GM21367 (cell line): ENCODE results near the gene MAN2B1.
"Not testable (repeated sequence)": the region's sequence is repeated elsewhere in the genome, so short reads cannot be mapped to it uniquely, and the experiment has no call there.

Experiments used
- ATAC-seq: cut with Tn5 transposase; IDR thresholded peaks from one replicate; pipeline ENCODE4 v1.9.1; 2021; ENCODE audit not compliant: unreplicated experiment

The MAN2B1 gene

DNA sequence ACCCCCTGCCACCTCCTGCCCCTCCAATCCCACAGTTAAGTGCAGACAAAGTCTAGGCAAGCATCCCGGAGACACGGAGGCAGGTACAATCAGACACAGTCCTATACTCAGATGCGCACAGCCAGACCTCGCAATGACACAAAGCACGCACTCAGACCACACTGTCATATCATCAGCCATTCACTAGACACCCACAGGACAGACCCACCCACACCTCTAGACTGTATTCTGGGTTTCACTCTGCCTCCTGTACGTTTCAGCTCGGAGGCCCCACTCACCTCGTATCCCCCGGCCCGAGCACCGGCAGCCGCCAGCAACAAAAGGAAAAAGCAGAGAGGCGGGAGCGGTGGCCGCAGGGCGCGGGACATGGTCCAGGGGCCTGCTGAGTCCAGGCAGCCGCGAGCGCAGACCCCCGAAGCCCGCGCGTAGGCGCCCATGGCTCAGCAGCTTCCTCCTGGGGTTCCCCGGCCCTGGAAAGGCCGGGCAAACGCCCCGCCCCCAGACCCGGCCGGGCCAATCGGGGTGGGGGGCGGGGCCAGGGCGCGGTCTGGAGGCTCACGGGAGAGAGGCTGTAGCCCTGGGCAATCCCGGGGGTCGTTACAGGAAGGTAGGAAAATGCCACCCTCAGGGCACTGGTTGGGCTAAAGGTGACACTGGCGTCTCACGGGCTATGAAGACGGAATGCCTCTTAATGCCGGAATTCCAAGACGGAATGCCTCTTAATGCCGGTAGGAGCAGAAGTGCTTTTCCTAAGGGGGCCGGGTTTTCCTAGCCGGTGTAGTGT, at the start of gene MAN2B1, which contains the start of gene WDR83:
TSS of gene MAN2B1 (minus strand) at position 478 of the 784 bp plus-strand sequence. CDS start at position 437, 41 bp downstream.
TSS of gene WDR83 (plus strand) at position 543 of the 784 bp plus-strand sequence. CDS start 2,984 bp downstream, outside the sequence.
- no peak for ATAC-seq

DNA sequence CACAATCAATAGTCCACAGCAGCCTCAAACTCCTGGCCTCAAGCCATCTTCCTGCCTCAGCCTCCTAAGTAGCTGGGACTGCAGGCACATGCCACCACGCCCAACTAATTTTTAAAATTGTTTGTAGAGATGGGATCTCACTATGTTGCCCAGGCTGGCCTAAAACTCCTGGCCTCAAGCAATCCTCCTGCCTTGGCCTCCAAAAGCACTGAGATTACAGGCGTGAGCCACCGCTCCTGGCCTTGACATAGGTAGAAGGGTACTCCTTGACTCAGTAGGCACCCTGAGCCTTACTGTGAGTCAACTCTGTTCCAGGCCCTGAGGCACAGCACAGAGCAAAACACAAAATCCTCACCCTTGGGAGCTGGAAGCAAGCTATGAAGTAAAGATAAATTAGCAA, 49.4 kb upstream of the MAN2B1 start:
- ATAC-seq: no peak

DNA sequence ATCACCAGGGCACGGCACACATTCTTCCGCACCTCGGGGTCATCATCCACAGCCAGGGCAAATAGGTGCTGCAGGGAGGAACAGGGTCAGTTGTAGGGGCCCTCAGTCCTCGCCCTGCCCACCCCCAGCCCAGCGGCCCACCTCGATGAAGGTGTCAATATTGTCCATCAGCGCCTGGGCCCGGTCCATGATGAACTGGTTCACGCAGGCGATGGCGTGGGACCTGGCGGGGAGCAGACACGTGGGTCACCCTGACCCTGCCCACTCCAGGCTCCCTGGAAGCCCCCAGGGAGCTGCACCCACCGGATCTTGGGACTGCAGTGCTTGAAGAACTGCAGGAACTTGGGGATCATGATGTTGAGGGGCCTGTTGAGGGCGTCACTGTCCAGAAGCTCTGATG, 48.6 kb upstream of the MAN2B1 start:
- ATAC-seq: no peak

DNA sequence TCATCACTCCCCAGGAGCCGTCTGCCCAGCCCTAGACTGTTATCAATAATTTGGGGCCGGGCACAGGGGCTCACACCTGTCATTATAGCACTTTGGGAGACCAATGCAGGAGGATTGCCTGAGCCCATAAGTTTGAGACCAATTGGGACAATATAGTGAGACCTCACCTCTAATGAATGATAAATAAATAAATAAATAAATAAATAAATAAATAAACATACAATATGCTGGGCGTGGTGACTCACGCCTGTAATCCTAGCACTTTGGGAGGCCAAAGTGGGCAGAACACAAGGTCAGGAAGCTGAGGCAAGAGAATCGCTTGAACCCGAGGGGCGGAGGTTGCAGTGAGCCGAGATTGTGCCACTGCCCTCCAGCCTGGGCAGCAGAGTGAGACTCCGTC, 46.8 kb upstream of the MAN2B1 start:
- ATAC-seq: not testable (repeated sequence)

DNA sequence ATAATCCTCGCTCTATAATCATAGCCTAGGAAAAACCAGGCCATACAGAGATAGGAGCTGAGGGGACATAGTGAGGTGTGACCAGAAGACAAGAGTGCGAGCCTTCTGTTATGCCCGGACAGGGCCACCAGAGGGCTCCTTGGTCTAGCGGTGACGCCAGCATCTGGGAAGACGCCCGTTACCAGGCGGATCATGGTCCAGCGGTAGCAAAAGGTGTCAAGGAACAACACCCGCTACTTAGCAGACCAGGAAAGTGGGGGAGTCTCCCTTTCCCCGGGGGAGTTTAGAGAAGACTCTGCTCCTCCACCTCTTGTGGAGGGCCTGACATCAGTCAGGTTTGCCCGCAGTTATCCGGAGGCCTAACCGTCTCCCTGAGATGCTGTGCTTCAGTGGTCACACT, 45.5 kb upstream of the MAN2B1 start:
- ATAC-seq: not testable (repeated sequence)

DNA sequence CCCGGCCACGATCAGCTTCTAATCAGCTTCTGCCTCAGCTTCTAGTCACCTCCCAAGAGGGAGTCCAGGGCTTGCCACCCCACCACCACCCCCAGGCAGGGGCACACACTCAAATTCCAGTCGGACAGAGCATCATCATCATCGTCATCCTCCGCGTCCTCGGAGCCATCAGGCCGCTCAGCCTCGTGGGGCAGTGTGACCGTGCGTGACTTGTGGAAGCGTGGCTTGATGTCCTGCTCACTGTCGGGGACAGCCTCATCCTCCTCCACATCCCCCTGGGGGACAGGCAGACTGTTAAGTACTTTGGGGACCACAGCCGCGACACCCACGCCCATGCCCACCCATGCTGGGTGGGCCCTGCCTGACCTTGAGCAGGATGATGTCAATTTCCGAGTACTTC, 44.6 kb upstream of the MAN2B1 start:
- ATAC-seq: no peak

DNA sequence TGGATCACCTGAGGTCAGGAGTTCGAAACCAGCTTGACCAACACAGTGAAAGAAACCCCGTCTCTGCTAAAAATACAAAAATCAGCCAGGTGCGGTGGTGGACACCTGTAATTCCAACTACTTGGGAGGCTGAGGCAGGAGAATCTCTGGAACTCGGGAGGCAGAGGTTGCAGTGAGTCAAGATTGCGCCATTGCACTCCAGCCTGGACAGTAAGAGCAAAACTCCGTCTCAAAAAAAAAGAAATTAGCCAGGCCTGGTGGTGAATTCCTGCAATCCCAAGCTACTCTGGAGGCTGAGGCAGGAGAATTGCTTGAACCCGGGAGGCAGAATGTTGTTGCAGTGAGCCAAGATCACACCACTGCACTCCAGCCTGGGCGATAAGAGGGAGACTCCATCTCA, 42.1 kb upstream of the MAN2B1 start:
- ATAC-seq: no peak

DNA sequence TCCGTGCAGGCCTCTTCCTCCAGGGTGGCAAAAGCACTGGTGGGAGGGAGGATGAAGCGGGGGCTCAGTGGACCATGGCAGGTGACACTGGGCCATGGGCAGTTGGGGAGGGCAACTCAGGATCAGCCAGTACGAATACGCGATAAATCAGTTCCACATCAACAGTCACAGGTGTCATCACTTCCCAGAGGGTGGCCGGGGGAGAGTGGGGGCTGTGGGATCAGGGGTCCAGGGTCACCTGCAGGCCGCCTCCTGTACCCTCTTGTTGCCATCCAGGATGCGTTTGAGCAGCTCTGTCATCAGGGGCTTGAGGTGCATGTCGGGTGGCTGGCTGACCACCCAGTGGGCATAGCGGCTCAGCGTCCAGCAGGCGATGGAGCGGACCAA, 39.8 kb upstream of the MAN2B1 start:
- ATAC-seq: no peak

DNA sequence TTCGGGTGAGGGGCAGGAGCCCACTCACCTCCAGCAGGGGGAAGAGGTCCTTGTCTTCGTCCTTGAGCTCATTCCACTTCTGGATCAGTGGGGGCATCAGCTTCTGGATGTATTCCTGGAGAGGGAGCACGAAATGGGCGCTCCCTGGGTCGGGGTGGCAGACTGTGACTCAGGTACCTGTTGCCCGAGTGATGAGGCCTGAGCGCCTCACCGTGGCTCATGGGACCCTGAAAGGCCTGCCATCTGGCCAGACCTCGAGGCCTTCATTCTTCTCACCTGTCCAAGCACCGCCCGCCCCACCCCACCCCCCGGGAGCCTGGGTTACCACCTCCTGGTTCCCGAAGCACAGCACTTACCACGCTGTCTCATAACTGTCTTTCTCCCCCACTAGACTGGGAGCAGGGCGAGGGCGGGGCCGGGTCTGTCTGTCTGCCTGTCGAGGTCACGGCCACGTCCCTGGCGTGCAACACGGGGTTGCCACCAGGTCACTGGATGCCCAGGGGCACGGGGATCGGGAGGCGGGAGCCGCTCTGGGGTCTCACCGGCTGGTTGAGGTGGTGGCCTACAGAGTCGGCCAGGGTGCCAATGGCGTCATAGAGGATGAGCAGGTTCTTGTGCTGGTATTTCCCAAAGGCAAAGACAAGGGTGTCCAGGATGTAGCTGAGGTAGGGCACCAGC, 39.3 kb upstream of the MAN2B1 start:
- ATAC-seq: no peak

DNA sequence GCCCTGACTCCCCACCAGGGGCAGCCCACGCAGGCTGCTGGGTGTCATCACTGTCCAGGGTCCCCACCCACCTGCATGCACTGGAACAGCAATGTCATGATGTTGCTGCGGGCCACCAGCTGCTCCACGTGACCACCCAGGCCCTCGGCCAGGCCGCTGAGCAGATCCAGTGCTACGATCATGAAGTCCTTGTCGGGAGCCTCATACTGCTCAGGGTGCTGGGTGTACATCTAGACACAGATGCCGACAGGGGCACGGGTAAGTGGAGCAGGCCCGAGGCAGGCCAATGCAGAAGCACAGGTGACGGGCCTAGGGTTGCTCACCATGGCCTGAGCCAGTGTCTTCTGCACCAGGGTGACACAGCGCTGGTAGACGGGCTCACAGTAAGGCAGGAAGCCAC, 38.6 kb upstream of the MAN2B1 start:
- no peak for ATAC-seq

DNA sequence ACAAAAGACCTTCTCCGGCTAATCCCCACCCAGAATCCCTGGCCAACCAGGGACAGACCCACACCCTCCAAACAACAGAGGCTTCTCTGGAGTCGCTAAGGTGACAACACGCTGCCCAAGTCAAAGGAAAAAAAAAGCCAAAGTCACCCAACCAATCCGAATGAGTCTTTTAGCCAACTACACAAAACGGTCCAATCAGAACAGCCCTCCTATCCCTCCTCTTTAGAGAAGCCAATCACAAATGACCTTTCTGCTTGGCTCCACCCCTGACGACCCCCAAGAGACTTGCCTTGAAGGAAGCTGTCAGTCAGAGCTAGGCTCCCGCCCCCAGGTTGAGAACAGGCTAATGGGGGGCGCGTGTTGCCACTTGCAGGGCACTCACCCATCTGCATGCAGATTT, 36.5 kb upstream of the MAN2B1 start:
- ATAC-seq: no peak

DNA sequence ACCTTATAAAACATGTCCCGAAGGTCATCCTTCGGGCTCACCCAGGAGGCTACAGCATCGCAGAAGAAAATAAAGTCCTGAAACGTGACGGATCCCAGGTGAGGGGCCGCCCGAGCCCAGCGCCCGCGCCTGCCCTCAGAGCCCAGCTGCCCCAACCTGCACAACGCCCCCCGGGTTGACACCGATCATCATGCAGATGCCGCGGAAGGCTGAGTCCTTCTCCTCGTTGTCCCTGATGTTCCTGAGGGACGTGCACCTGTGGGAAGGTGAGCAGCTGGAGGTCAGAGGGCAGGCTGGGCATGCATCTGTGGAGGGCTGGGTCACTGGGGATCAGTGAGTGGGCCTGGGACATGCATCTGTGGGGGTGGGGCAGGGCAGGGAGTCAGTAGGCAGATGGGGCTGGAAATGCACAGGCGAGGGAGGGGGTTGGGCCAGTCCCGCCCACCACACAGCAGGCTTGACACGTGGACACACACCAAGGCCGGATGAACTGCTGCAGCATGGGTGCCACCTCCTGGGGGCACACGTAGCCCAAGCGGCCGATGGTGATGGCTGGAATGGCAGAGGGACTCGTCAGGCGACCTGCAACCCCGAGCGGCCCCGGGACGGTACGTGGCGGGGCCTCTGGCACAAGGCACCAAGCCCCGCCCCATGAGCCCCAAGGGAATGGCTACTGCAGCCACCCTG, 35.2 kb upstream of the MAN2B1 start:
- ATAC-seq: no peak

DNA sequence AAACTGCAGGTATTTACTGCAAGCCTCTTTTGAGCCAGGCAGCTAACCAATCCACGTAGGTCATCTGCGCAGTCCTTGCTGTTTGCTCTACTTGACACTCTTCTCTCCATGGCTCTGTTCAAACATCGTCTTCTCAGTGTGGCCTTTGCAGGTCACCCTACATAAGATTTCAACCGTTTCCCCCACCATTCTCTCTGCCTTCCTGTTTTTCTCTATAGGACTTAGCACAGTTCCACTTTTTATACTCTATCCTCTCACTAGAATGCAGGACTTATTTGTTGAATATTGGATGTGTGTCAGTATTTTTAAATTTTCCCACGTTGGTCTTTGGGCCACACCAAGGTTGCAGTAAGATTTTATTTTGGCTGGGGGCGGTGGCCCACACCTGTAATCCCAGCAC, 31.6 kb upstream of the MAN2B1 start:
- no peak for ATAC-seq

DNA sequence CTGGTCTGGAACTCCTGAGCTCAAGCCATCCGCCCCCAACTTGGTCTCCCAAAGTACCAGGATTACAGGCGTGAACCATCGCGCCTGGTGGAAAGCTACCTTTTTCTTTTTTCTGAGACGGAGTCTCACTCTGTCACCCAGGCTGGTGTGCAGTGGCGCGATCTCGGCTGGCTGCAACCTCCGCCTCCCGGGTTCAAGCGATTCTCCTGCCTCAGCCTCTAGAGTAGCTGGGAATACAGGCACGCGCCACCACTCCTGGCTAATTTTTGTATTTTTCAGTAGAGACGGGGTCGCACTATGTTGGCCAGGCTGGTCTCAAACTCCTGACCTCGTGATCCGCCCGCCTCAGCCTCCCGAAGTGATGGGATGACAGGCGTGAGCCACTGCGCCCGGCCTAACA, 30.9 kb upstream of the MAN2B1 start:
- ATAC-seq: not testable (repeated sequence)

DNA sequence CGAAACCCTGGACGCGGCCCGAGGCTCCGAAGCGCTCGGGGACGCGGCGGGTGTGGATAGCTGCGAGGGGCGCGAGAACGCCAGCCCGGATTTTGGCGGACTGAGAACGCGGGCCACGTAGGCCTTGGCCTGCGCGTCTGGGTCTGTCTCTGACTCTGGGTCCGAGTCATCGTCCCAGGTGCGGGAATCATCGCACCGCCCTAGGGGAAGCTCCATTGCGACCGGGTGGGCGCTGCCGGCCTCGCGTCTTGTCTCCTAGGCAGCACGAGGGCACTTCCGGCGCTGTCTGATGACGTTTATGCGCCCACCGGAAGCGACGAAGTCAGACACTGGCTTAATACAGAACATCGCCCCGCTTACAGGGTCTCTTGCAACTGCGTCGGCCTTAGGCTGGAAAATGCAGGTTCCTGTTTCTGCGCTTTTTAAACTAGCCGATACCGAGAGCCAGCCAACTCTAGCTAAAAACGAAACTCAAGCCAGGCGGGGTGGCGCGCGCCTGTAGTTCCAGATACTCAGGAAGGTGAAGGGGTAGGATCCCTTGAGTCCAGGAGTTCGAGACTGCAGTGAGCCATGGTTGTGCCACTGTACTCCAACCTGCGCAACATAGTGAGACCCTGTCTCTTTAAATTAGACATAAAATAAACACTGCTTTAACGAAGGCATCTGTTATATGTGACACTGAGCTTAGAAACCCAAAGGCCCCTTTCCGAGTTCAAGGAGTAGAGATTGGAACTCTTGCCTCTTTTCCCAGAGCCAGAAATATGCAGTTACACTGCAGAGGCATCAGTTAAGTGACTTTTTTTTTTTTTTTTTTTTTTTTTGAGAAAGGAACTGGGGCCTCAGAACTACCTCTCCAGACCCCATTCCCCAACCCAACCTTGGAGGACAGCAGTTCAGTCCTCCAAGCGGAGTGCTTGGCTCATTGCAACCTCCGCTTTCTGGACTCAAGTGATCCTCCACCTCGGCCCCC, 30.1 kb upstream of the MAN2B1 start, which contains the start of gene FBXW9:
TSS of gene FBXW9 (minus strand) at position 266 of the 970 bp plus-strand sequence. CDS start at position 216, 50 bp downstream.
- peak; percentile 55 for ATAC-seq

DNA sequence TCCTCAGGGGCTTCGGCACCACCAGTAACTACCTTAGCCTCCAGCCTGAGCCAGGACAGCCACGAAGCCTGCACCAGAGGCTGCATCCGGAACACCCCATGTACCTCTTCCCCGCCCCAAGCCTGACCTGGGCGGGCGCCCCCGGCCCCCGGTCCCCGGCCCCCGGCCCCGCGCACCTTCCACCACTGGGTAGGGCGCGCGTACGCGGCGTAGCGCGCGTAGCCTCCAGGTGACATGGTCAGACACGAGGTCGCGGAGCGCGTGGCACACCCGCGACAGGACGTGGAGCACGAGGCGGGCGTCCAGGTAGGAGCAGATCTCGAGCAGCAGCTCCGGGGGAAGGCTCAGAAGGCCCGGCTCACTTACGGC, 29.4 kb upstream of the MAN2B1 start:
- ATAC-seq: no peak

DNA sequence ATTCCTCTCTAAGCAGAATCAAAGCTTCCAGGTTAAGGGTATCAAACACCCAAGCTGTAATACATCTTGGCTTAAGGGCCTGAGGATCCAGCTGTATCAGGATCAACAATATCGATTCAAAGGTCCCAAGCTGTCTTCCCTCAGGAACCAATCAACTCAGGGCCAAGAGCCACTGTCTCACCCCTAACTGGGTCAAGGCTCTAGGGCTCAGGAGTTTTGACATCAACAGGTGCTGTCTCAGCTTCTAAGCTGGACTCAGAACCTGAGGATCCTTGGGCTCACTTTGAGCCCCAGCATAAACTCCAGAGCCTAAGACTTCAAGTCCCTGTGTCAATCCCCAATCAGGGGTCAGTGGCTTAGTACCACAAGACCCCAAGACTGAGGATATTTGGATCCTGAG, 29.0 kb upstream of the MAN2B1 start:
- ATAC-seq: no peak

DNA sequence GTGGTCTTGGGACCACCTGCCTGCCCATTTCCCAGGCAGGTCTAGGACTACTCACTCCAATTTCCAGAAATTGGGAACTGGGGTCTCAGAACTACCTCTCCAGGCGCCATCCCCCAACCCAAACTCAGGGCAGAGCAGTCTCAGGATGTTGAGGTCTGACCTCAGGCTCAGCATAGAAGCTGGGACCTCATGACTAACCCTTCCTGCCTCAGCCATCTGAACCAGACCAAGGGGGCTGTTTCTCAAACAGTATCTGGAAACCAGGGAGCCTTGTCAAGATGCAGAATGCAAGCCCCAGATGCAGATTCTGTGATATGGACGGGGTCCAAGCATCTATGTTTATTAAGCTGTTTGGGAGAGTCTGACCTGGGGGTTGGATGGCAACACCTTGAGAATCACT, 28.6 kb upstream of the MAN2B1 start:
- ATAC-seq: no peak

DNA sequence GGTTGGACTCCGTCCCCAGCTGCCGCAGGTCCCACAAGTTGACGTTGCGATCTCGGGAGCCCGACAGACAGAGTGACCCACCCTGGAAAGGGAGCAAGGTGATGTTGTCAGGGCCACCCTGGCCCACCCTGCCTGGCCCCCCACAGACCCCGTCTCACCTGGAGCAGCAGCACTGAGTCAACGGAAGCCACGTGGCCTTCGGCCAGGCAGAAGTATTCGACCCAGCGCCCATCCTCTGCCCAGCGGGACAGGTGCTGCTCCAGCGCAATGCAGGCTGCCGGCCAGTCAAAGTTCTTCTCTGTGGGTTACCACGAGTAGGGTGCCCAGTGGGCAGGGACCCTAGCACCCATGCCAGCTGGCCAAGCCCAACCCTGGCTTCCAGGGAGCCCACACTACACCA, 28.1 kb upstream of the MAN2B1 start:
- ATAC-seq: no peak

DNA sequence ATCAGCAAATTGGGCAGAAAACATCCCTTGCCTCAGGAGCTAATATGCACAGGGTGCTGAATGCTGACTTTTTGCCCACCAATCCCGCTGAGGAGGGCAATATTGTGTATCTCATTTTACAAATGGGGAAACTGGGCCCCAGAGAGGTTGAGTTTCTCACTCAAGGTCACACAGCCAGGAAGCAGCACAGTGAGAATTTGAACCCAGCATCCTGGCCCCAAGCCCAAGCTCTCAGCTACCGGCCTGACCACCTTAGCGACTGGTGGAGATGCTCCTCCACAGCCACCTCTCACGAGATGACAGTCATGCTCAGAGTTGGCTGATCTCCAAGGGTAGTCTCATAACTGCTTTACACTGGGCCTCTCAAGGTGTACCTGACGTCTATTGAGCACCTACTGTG, 26.4 kb upstream of the MAN2B1 start:
- no peak for ATAC-seq
